ENCODE results near the gene DDX52.
"Not testable (repeated sequence)": the region's sequence is repeated elsewhere in the genome, so short reads cannot be mapped to it uniquely, and the experiment has no call there.

The DDX52 gene

GRCh38 chr17:37637956-37638355, 5.3 kb downstream of the DDX52 start:
- ATAC-seq (replicated peaks) = no peak
- Mint-ChIP-seq H3K4me1 (peaks cover 15 to 24% of the 10 kb centered on the region in 2 donors), H3K27ac (no peak overlapping the region)

DNA sequence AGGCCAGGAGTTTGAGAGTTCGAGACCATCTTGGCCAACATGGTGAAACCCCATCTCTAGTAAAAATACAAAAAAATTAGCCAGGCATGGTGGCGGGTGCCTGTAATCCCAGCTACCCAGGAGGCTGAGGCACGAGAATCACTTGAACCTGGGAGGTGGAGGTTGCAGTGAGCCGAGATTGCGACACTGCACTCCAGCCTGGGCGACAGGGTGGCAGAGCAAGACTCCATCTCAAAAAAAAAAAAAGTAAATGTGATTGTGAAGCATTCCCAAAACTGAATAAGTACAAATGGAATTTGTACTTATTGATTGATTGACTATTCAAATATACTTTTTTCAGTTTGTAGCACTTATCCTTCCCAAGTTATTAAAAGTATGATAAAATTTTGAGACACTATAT, 26.8 kb downstream of the DDX52 start:
- not testable (repeated sequence) for H3K27ac Mint-ChIP-seq

More at GRCh38 chr17:37637956-37638355, 5.3 kb downstream of the DDX52 start:
- Mint-ChIP-seq H3K36me3 (peaks cover 32 to 53% of the 10 kb centered on the region in 2 donors), H3K27me3 (no peaks in the 10 kb centered on the region), H3K9me3 (no peaks in the 10 kb centered on the region), H3K4me3 (no peak overlapping the region)
- no peak for DNase-seq

GRCh38 chr17:37614823-37615222, 28.4 kb downstream of the DDX52 start:
- ATAC-seq (replicated peaks) (no peak), DNase-seq (no peak)
- H3K27ac Mint-ChIP-seq = no peak overlapping the region

More for the DNA sequence above, 26.8 kb downstream of the DDX52 start:
- not testable (repeated sequence) for DNase-seq; ATAC-seq (replicated peaks); H3K9me3 Mint-ChIP-seq; H3K4me3 Mint-ChIP-seq; H3K27me3 Mint-ChIP-seq; H3K4me1 Mint-ChIP-seq
- H3K36me3 Mint-ChIP-seq = peaks cover 8 to 17% of the 10 kb centered on the region in 2 donors

GRCh38 chr17:37614391-37614790, 28.9 kb downstream of the DDX52 start:
- Mint-ChIP-seq H3K4me1 (peaks cover 2 to 7% of the 10 kb centered on the region in 2 donors), H3K36me3 (peaks cover 8 to 20% of the 10 kb centered on the region in 2 donors), H3K9me3 (no peaks in the 10 kb centered on the region), H3K27ac (no peak overlapping the region), H3K27me3 (no peaks in the 10 kb centered on the region), H3K4me3 (no peak overlapping the region)
- no peak for DNase-seq
- ATAC-seq (replicated peaks) = no peak

More at GRCh38 chr17:37614823-37615222, 28.4 kb downstream of the DDX52 start:
- Mint-ChIP-seq H3K27me3 (no peaks in the 10 kb centered on the region), H3K36me3 (peaks cover 8 to 20% of the 10 kb centered on the region in 2 donors), H3K4me3 (no peak overlapping the region), H3K4me1 (peaks cover 2 to 3% of the 10 kb centered on the region in 2 donors), H3K9me3 (no peaks in the 10 kb centered on the region)

- no peak overlapping the region for H3K27ac Mint-ChIP-seq
- no peaks in the 10 kb centered on the region for H3K9me3 Mint-ChIP-seq
- no peak overlapping the region for H3K4me3 Mint-ChIP-seq
- peaks cover 9 to 25% of the 10 kb centered on the region in 2 donors for H3K4me1 Mint-ChIP-seq
- H3K27me3 Mint-ChIP-seq = no peaks in the 10 kb centered on the region
- peaks cover 9 to 22% of the 10 kb centered on the region in 2 donors for H3K36me3 Mint-ChIP-seq
- ATAC-seq (replicated peaks) (no peak), DNase-seq (no peak)
Observed at GRCh38 chr17:37610971-37611370, 32.3 kb downstream of the DDX52 start.

DNA sequence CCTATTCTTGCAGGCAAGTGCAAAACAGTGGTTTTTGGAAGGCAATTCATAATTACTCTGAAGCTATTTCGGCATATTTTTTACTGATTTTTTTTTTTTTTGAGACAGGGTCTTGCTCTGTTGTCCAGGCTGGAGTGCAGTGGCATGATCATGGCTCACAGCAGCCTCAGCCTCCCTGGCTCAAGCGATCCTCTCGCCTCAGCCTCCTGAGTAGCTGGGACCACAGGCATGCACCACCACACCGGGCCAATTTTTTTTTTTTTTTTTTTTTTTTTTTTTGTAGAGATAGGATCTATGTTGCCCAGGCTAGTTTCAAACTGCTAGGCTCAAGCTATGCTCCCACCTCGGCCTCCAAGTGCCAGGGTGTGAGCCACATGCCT, 33.2 kb downstream of the DDX52 start:
- not testable (repeated sequence) for H3K27me3 Mint-ChIP-seq; DNase-seq; ATAC-seq (replicated peaks); H3K9me3 Mint-ChIP-seq
- peak overlapping the region; percentile 98 for H3K27ac Mint-ChIP-seq
- peak overlapping the region; percentile 94 to 95 for H3K4me3 Mint-ChIP-seq
- peaks cover 13 to 25% of the 10 kb centered on the region in 2 donors for H3K36me3 Mint-ChIP-seq
- peaks cover 13 to 32% of the 10 kb centered on the region in 2 donors for H3K4me1 Mint-ChIP-seq

DNA sequence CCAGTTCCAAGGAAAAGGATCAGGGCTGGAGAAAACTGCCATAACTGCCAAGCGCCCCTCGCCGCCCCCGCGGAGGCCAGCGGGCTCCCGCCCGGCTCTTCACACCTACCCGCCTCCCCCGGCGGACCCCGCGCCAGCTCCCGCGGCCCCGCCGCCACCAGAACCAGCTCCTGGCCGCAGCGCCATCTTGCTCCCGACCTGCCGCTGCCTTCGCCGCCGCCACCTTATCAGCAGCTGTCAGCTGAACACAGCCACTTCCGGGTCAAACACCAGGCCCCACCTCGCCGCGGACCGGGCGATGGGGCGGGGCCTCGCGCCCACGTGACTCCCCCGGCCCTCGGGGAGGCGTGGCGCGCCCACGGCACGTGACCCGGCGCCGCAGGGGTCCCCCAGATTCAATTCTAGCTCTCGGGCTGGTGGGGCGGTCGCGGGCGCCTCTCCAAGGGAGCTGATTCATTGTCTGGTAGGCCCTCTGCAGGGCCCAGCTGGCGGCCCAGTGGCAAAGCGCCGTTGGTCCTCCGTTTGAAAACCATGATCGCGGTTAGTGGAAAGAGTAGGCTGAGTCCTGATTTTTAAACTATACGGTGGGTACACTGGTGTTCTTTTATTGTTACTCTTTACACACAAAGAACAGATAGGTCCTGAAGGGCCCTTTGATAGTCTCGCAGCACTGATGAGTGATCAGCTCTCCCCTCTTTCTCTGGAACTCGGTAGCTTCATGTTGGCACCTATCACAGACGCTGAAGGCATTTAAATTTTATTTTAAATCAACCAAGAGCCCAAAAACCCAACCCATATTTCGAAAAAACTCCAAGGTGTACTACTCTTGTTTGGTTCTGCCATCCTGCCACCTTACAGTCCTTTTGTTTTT, 33.8 kb downstream of the DDX52 start, which contains the start of gene SYNRG:
TSS of gene SYNRG (minus strand) at position 249 of the 871 bp plus-strand sequence. CDS start at position 186, 63 bp downstream.
- Mint-ChIP-seq H3K27ac (peak within 1 kb of the TSS; percentile 98), H3K4me1 (peaks cover 13 to 38% of the 10 kb centered on the region in 2 donors), H3K27me3 (no peaks in the 10 kb centered on the region), H3K9me3 (no peaks in the 10 kb centered on the region), H3K36me3 (peaks cover 16 to 26% of the 10 kb centered on the region in 2 donors), H3K4me3 (peak within 1 kb of the TSS; percentile 94 to 95)
- peak; percentile 95 for DNase-seq
- ATAC-seq (replicated peaks) = peak; percentile 92 to 93

DNA sequence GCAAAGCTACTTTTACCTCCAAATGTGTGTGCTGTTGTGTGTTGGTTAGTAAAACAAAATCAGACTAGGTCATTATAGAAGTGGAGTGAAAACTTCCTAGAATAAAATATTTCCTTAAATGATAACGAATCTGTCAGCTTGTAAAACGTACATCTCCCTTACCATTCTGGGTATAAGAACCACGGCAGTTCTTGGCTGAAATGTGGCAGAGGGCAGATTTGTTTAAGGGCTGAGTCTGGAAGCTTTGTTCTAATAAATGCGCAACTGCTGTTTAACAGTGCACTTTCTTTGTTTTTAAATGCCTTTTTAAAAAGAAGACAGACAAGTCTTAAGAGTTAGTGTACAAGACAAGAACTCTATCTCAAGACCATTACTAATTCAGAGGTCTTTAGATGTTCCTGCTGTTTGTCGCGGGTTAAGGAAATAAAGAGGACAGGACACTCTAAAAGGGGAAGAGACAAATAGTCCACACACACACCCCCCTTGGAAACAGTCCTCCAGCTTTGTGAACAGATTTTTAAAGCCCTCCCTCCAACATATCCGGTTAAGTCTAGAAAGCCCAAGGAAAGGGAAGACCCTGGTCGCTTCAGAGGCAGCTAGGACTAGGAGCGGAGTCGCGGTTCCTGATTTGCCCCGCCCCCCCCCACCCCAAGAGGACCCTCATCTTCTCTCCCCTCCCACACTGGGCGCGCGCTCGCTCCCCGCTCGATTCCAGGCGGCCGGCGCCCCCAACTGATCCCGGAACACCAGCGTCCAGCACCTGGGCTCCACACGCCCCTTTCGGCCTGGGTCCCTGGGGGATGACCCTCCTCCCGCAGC, 34.7 kb downstream of the DDX52 start:
- Mint-ChIP-seq H3K4me1 (peaks cover 13 to 45% of the 10 kb centered on the region in 2 donors), H3K36me3 (peaks cover 15 to 25% of the 10 kb centered on the region in 2 donors), H3K9me3 (no peaks in the 10 kb centered on the region), H3K27ac (peak overlapping the region; percentile 98), H3K27me3 (no peaks in the 10 kb centered on the region), H3K4me3 (peak overlapping the region; percentile 94 to 95)
- DNase-seq (no peak), ATAC-seq (replicated peaks) (peak; percentile 27 to 34)

DNA sequence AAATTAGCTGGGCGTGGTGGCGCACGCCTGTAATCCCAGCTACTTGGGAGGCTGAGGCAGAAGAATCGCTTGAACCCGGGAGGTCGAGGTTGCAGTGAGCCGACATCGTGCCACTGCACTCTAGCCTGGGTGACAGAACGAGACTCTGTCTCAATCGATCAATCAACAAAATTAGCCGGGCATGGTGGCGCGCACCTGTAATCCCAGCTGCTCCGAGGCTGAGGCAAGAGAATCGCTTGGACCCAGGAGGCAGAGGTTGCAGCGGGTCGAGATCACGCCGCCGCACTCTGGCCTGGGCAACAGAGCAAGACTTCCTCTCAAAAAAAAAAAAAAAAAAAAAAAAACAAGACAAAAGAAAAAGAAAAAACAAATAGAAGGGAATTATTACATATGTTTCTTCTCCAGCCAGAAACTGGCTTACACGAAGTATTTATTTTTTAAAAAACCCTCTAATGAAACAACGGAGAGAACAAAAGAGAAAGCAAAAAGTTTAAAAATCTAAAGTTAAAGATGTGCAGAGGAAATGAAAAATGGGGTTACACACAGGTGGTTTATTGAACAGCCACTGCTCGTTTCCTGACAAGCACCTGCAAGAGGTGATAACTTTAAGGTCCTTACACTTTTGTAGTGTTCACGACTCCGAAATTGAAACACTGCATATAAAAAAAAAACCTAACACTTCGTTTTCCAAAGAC, 35.5 kb downstream of the DDX52 start:
- peak; percentile 18 for DNase-seq
- Mint-ChIP-seq H3K27me3 (no peaks in the 10 kb centered on the region), H3K36me3 (peaks cover 14 to 24% of the 10 kb centered on the region in 2 donors), H3K9me3 (no peaks in the 10 kb centered on the region), H3K27ac (peak overlapping the region; percentile 98), H3K4me1 (peaks cover 14 to 49% of the 10 kb centered on the region in 2 donors), H3K4me3 (peak overlapping the region; percentile 94 to 95)
- no peak for ATAC-seq (replicated peaks)

- peak; percentile 27 to 38 for ATAC-seq (replicated peaks)
Observed at GRCh38 chr17:37605813-37606505, 37.3 kb downstream of the DDX52 start.

DNA sequence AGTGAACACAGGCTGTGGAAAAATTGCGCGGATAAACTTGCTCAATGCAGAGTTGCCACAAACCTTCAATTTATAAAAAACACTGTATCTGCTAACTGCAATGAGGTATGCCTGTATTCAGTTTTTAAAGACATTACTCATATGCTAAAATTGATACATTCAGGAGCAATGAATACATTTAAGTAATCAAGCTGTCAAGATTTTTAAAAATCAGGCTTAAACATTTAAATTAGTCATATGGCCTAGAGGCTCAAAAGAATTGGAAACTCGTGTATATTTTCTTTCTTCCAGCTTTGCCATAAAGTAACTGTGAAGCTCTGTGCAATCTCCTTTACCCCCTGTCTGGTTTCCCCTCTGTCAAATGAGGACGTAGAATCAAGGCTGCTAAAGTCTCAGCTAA, 38.2 kb downstream of the DDX52 start:
- Mint-ChIP-seq H3K27ac (no peak overlapping the region), H3K4me1 (peaks cover 19 to 56% of the 10 kb centered on the region in 2 donors), H3K27me3 (no peaks in the 10 kb centered on the region), H3K4me3 (no peak overlapping the region), H3K36me3 (peaks cover 20 to 31% of the 10 kb centered on the region in 2 donors), H3K9me3 (no peaks in the 10 kb centered on the region)
- DNase-seq = no peak
- no peak for ATAC-seq (replicated peaks)

More at GRCh38 chr17:37605813-37606505, 37.3 kb downstream of the DDX52 start:
- peaks cover 17 to 56% of the 10 kb centered on the region in 2 donors for H3K4me1 Mint-ChIP-seq
- H3K27me3 Mint-ChIP-seq = no peaks in the 10 kb centered on the region
- peak overlapping the region; percentile 53 for H3K27ac Mint-ChIP-seq
- peaks cover 20 to 28% of the 10 kb centered on the region in 2 donors for H3K36me3 Mint-ChIP-seq
- no peaks in the 10 kb centered on the region for H3K9me3 Mint-ChIP-seq
- H3K4me3 Mint-ChIP-seq = peak overlapping the region; percentile 47 to 66
- DNase-seq = no peak

DNA sequence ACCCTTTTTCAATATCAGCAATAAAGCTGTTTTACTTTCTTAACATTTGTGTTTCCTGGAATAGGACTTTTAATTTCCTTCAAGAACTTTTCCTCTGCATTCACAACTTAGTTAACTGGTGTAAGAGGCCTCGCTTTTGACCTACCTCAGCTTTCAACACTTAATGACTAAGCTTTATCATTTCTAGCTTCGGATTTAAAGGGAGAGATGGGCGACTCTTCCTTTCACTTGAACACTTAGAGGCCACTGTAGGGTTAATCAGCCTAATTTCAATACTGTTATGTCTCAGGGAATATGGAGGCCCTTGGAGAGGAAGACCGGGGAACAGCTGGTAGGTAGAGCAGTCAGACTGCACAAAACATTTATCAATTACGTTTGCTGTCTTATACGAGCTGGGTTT, 38.7 kb downstream of the DDX52 start:
- H3K27me3 Mint-ChIP-seq = no peaks in the 10 kb centered on the region
- H3K4me3 Mint-ChIP-seq = peak overlapping the region in 1 of 2 donors; percentile 14
- no peak for DNase-seq
- H3K36me3 Mint-ChIP-seq = peaks cover 20 to 31% of the 10 kb centered on the region in 2 donors
- no peaks in the 10 kb centered on the region for H3K9me3 Mint-ChIP-seq
- peak overlapping the region; percentile 59 for H3K27ac Mint-ChIP-seq
- peaks cover 19 to 51% of the 10 kb centered on the region in 2 donors for H3K4me1 Mint-ChIP-seq
- ATAC-seq (replicated peaks) = no peak

GRCh38 chr17:37598145-37598544, 45.1 kb downstream of the DDX52 start:
- H3K27ac Mint-ChIP-seq = no peak overlapping the region
- no peak overlapping the region for H3K4me3 Mint-ChIP-seq
- DNase-seq (no peak), ATAC-seq (replicated peaks) (no peak)
- peaks cover 36 to 40% of the 10 kb centered on the region in 2 donors for H3K36me3 Mint-ChIP-seq
- H3K4me1 Mint-ChIP-seq = peaks cover 8 to 20% of the 10 kb centered on the region in 2 donors
- no peaks in the 10 kb centered on the region for H3K27me3 Mint-ChIP-seq
- H3K9me3 Mint-ChIP-seq = no peaks in the 10 kb centered on the region
